SK-N-SH treated with all-trans-retinoic acid at 6 μM for 48 hours (cell line): ENCODE measurements around the gene SLC4A7.

Experiments
- ATAC-seq: fragments of 200-7000 bp; cut with Tn5 transposase; 3 replicates; pipeline ENCODE4 v1.9.1; 2020; ENCODE audit warnings: mild to moderate bottlenecking, moderate library complexity
- ARNTL ChIP-seq: fragments of 450-650 bp; formaldehyde crosslinking; IDR thresholded peaks from 2 replicates; pipeline ENCODE4 v1.5.0; 2020; ENCODE audit warnings: low read depth, mild to moderate bottlenecking, moderate library complexity, borderline replicate concordance
- BACH2 ChIP-seq: fragments of 250-450 bp; sonication (Bioruptor Pico); IDR thresholded peaks from 2 replicates; pipeline ENCODE4 v1.9.0; 2021; ENCODE audit warnings: mild to moderate bottlenecking, borderline replicate concordance
- CREB5 ChIP-seq: fragments of 250-450 bp; sonication (Bioruptor Pico); IDR thresholded peaks from 2 replicates; pipeline ENCODE4 v1.5.1; 2020; ENCODE audit warnings: low read depth, mild to moderate bottlenecking, moderate library complexity
- CSDC2 ChIP-seq: fragments of 250-450 bp; sonication (Bioruptor Pico); IDR thresholded peaks from 2 replicates; pipeline ENCODE4 v1.5.0; 2020; ENCODE audit warnings: mild to moderate bottlenecking, moderate library complexity
- CSRNP3 ChIP-seq: fragments of 250-450 bp; sonication (Bioruptor Pico); IDR thresholded peaks from 2 replicates; pipeline ENCODE4 v1.5.1; 2021; ENCODE audit warnings: mild to moderate bottlenecking, moderate library complexity
- ESRRG ChIP-seq: fragments of 250-450 bp; sonication (Bioruptor Pico); IDR thresholded peaks from 2 replicates; pipeline ENCODE4 v1.6.1; 2021; ENCODE audit warnings: mild to moderate bottlenecking
- GLIS3 ChIP-seq: fragments of 250-450 bp; sonication (Bioruptor Pico); IDR thresholded peaks from 2 replicates; pipeline ENCODE4 v1.5.0; 2020; ENCODE audit warnings: mild to moderate bottlenecking, moderate library complexity
- ISL1 ChIP-seq: fragments of 250-450 bp; sonication (Bioruptor Pico); IDR thresholded peaks from 2 replicates; pipeline ENCODE4 v2.1.2; 2022; ENCODE audit warnings: mild to moderate bottlenecking, moderate library complexity
- OSR1 ChIP-seq: fragments of 250-450 bp; sonication (Bioruptor Pico); IDR thresholded peaks from 2 replicates; pipeline ENCODE4 v1.8.0; 2022; ENCODE audit warnings: moderate library complexity, mild to moderate bottlenecking, inconsistent platforms
- PATZ1 ChIP-seq: fragments of 250-450 bp; sonication (Bioruptor Pico); IDR thresholded peaks from 2 replicates; pipeline ENCODE4 v1.8.0; 2020; ENCODE audit warnings: mild to moderate bottlenecking, moderate library complexity, borderline replicate concordance
- POU6F1 ChIP-seq: fragments of 250-450 bp; sonication (Bioruptor Pico); IDR thresholded peaks from 2 replicates; pipeline ENCODE4 v1.8.0; 2021; ENCODE audit warnings: low read depth, mild to moderate bottlenecking, moderate library complexity, borderline replicate concordance
- PPARA ChIP-seq: fragments of 250-450 bp; sonication (Bioruptor Pico); IDR thresholded peaks from 2 replicates; pipeline ENCODE4 v1.5.0; 2020; ENCODE audit warnings: mild to moderate bottlenecking, borderline replicate concordance
- RARB ChIP-seq: fragments of 250-450 bp; sonication (Bioruptor Pico); IDR thresholded peaks from 2 replicates; pipeline ENCODE4 v1.8.0; 2021; ENCODE audit warnings: mild to moderate bottlenecking, moderate library complexity
- SNAI2 ChIP-seq: fragments of 250-450 bp; sonication (Bioruptor Pico); IDR thresholded peaks from 2 replicates; pipeline ENCODE4 v1.5.0; 2020; ENCODE audit warnings: mild to moderate bottlenecking, moderate library complexity
- TCF4 ChIP-seq: fragments of 250-450 bp; sonication (Bioruptor Pico); IDR thresholded peaks from 2 replicates; pipeline ENCODE4 v1.8.0; 2021; ENCODE audit warnings: mild to moderate bottlenecking, moderate library complexity, borderline replicate concordance
- TOX ChIP-seq: fragments of 250-450 bp; sonication (Bioruptor Pico); IDR thresholded peaks from 2 replicates; pipeline ENCODE4 v1.8.0; 2021; ENCODE audit warnings: mild to moderate bottlenecking, moderate library complexity, borderline replicate concordance
- ZC3H10 ChIP-seq: fragments of 250-450 bp; sonication (Bioruptor Pico); IDR thresholded peaks from 2 replicates; pipeline ENCODE4 v1.5.1; 2021; ENCODE audit warnings: mild to moderate bottlenecking, moderate library complexity
- ZFP3 ChIP-seq: fragments of 250-450 bp; sonication (Bioruptor Pico); IDR thresholded peaks from 2 replicates; pipeline ENCODE4 v1.5.0; 2020; ENCODE audit warnings: mild to moderate bottlenecking, moderate library complexity
- ZNF565 ChIP-seq: fragments of 450-650 bp; formaldehyde crosslinking; conservative IDR thresholded peaks from 2 replicates; pipeline ENCODE4 v1.5.0; 2020; ENCODE audit warnings: low read depth, mild to moderate bottlenecking, moderate library complexity
- ZNF8 ChIP-seq: fragments of 450-650 bp; formaldehyde crosslinking; IDR thresholded peaks from 2 replicates; pipeline ENCODE4 v1.5.0; 2020; ENCODE audit warnings: mild to moderate bottlenecking, moderate library complexity
- TF ChIP-seq, protein P1 (sequence below): fragments of 250-450 bp; sonication (Bioruptor Pico); IDR thresholded peaks from 2 replicates; pipeline ENCODE4 v1.5.0; 2020; ENCODE audit warnings: mild to moderate bottlenecking, moderate library complexity

SLC4A7 gene

DNA sequence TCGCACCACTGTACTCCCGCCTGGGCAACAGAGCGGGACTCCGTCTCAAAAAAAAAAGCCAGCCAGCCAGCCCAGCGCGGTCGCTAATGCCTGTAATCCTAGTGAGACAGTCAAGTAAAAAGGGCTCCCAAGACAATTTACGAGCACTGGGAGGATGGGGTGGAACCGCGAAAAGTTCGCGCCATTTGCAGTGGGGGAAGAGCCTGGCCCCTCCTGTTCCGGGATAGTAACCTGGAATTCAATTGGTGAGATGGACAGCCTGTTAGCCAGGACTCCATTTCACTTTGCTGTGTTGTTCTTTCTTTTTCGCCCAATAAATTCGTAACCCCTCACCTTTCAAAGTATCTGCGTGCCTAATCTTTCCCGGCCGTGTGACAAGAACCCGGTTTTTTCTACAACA lies 19.5 kb downstream of the SLC4A7 start (continued):
- TF ChIP-seq PATZ1 (CRISPR knock-in tag) (no peak), ZNF565 (CRISPR knock-in tag) (no peak), GLIS3 (no peak), POU6F1 (CRISPR knock-in tag) (no peak), SNAI2 (CRISPR knock-in tag) (no peak), TOX (CRISPR knock-in tag) (no peak), CSDC2 (no peak)
- TF ChIP-seq, protein P1, sequence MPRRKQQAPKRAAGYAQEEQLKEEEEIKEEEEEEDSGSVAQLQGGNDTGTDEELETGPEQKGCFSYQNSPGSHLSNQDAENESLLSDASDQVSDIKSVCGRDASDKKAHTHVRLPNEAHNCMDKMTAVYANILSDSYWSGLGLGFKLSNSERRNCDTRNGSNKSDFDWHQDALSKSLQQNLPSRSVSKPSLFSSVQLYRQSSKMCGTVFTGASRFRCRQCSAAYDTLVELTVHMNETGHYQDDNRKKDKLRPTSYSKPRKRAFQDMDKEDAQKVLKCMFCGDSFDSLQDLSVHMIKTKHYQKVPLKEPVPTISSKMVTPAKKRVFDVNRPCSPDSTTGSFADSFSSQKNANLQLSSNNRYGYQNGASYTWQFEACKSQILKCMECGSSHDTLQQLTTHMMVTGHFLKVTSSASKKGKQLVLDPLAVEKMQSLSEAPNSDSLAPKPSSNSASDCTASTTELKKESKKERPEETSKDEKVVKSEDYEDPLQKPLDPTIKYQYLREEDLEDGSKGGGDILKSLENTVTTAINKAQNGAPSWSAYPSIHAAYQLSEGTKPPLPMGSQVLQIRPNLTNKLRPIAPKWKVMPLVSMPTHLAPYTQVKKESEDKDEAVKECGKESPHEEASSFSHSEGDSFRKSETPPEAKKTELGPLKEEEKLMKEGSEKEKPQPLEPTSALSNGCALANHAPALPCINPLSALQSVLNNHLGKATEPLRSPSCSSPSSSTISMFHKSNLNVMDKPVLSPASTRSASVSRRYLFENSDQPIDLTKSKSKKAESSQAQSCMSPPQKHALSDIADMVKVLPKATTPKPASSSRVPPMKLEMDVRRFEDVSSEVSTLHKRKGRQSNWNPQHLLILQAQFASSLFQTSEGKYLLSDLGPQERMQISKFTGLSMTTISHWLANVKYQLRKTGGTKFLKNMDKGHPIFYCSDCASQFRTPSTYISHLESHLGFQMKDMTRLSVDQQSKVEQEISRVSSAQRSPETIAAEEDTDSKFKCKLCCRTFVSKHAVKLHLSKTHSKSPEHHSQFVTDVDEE (CRISPR knock-in tag), result no peak

GRCh38 chr3:27462228-27462627 lies 22.0 kb downstream of the SLC4A7 start:
- ATAC-seq, result no peak
- no peak for TF ChIP-seq SNAI2 (CRISPR knock-in tag)
- no peak for TF ChIP-seq ZC3H10 (CRISPR knock-in tag)
- TF ChIP-seq TOX (CRISPR knock-in tag), result no peak
- no peak for TF ChIP-seq POU6F1 (CRISPR knock-in tag)
- no peak for TF ChIP-seq ISL1 (CRISPR knock-in tag)
- no peak for TF ChIP-seq ZNF565 (CRISPR knock-in tag)
- TF ChIP-seq, protein P1 (CRISPR knock-in tag), result no peak
- TF ChIP-seq CSRNP3 (CRISPR knock-in tag), result no peak
- no peak for TF ChIP-seq PPARA (CRISPR knock-in tag)
- TF ChIP-seq BACH2 (CRISPR knock-in tag), result no peak
- TF ChIP-seq ZNF8 (CRISPR knock-in tag), result no peak
- TF ChIP-seq TCF4 (CRISPR knock-in tag), result no peak
- TF ChIP-seq ESRRG, result no peak
- no peak for TF ChIP-seq OSR1 (CRISPR knock-in tag)
- TF ChIP-seq GLIS3, result no peak
- no peak for TF ChIP-seq CSDC2
- TF ChIP-seq ZFP3 (CRISPR knock-in tag), result no peak
- TF ChIP-seq RARB (CRISPR knock-in tag), result no peak
- TF ChIP-seq ARNTL, result no peak
- TF ChIP-seq CREB5, result no peak
